ENCODE measurements around the gene EXD1.
"Not testable (repeated sequence)": the region's sequence is repeated elsewhere in the genome, so short reads cannot be mapped to it uniquely, and the experiment has no call there.

EXD1 gene, protein sequence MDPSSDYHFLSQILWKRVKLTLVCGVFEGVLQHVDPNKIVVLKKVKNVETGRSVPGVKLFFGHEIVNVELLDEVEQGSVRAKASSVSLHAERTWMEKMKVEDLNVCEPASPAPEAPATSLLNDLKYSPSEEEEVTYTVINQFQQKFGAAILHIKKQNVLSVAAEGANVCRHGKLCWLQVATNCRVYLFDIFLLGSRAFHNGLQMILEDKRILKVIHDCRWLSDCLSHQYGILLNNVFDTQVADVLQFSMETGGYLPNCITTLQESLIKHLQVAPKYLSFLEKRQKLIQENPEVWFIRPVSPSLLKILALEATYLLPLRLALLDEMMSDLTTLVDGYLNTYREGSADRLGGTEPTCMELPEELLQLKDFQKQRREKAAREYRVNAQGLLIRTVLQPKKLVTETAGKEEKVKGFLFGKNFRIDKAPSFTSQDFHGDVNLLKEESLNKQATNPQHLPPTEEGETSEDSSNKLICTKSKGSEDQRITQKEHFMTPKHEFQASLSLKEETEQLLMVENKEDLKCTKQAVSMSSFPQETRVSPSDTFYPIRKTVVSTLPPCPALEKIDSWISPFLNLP

DNA sequence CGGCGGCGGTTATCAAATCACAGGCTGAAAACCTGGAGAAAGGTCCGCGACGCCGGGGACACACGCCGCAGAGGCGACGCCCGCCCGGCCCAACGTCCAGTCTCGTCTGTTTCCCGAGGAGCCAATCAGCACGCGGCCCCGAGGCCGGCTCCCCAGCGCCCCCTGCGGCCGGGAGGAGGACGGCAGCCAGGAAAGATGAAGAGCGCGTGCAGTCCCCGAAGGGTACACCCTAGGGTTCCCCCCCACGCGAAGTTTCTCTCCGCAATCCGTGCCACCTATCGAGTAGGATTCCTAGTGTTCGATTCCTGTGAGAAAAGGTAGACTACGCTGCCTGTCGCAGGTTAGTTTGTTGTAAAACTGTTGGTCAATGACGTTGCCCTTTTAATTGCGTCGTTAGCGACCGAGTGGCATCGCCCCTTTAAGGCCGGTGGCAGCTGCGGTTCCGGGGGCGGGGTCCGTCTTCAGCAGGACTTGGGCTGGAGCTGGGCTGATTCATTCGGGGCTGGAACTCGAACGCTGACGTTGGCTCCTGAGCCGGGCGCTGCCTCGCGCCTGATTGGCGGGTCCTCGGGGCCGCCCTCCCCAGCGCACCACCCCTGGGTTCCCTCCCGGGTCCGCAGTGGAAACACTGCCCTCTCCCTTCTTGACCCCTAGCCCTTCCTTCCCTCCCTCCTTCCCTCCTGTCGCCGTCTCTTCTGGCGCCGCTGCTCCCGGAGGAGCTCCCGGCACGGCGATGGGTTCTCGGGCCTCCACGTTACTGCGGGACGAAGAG is at the start of gene EXD1, which contains the start of gene CHP1:
Gene EXD1, minus strand, starts transcription at position 108 of the 772 bp plus-strand sequence. CDS start 4,182 bp downstream, outside the sequence.
Gene CHP1, plus strand, starts transcription at position 619 of the 772 bp plus-strand sequence. Its CDS starts 115 bp downstream, at position 734.
- peak; percentile 98 for DNase-seq (ENCODE audit: low spot score)

DNA sequence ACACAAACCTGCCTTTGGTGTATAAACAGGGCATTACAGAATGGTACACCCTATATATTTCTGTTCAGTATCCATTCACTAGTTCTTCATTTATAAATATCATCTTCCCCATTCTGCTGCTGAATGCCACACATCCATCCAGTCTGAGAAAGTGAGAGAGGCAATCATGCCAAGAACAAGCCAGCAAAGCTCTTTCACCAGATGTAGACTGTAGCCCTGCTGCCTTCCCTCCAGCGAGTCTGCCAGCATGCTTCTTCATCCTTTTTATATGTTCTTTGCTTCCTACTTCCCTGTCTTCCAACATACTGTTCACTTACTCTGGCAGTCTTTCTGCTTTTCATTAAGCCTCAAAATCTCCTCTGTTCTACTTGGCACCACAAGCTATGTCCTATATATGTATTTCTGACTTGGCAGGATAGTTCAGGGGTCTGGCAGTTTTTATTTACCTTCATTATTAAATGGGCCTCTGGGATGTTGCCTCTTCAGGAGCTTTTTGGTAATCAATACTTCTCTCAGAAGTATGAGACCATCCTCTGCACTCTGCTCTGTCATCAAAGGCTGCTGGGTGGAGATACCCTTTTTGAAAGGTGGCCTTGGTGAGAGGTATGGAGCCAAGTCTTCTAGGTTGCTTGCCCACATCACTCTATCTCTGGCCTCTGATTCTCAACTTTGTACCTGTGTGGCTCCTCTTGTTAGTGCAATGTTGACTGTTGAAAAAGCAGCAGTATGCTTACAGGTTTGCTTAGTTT is 49.2 kb upstream of the EXD1 start:
- no peak for DNase-seq (ENCODE audit: low spot score)

DNA sequence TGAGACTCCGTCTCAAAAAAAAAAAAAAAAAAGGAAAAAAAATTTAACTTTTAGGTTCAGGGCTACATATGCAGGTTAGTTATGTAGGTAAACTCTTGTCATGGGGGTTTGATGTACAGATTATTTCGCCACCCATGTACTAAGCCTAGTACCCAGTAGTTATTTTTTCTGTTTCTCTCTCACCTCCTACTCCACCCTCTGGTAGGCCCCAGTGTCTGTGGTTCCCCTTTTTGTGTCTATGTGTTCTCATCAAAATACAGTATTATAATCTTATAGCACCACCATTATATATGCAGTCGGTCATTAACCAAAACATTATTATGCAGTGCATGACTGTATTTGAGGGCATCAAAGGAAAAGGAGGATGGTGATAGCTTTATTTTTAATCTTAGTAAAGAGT is 47.8 kb upstream of the EXD1 start:
- no peak for DNase-seq (ENCODE audit: low spot score)

- DNase-seq (ENCODE audit: low spot score): no peak
Observed at GRCh38 chr15:41276831-41277230, 46.3 kb upstream of the EXD1 start.

- no peak for DNase-seq (ENCODE audit: low spot score)
Observed at GRCh38 chr15:41269887-41270286, 39.3 kb upstream of the EXD1 start.

DNA sequence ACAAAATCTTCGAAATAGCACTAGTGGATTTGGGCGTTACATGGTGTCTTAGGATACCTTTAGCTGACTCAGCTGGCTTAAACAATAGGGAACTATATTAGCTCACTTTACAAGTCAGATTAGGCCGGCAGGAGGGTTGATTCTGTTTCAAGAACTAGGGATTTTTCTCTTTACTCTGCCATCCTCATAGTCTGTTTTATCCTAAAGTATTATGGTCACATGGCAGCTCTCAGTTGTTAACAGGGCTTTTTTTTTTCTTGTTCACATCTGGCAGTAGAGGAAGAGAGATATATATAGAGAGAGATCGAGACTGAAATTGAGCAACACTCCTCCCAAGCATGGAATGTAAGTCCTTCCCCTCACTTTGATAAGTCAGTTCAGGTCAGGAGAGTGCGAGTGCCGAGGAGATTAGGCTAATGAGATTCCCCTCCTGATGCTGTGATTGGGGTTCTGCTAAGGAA is 33.4 kb upstream of the EXD1 start:
- DNase-seq (ENCODE audit: low spot score): no peak

DNA sequence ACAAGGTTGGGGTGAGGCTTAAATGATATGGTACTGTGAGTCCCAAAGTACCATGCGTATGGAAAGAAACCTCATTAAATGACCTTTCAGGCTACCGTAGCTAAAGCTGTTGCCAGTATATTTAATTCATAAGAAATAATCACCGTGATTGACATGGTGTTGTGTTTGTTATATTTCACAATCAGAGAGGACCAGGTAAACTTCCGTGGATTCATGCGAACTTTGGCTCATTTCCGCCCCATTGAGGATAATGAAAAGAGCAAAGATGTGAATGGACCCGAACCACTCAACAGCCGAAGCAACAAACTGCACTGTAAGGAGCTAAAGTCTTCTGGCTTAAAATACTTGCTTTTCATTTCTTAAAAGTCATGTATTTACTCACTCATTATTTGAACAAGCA is 32.0 kb upstream of the EXD1 start:
- DNase-seq (ENCODE audit: low spot score): no peak

GRCh38 chr15:41260924-41261323 is 30.4 kb upstream of the EXD1 start:
- not testable (repeated sequence) for DNase-seq (ENCODE audit: low spot score)

GRCh38 chr15:41259546-41260189 is 29.1 kb upstream of the EXD1 start:
- DNase-seq (ENCODE audit: low spot score): no peak

GRCh38 chr15:41258750-41259471 is 28.4 kb upstream of the EXD1 start:
- no peak for DNase-seq (ENCODE audit: low spot score)

GRCh38 chr15:41256577-41257038 is 26.1 kb upstream of the EXD1 start:
- no peak for DNase-seq (ENCODE audit: low spot score)

DNA sequence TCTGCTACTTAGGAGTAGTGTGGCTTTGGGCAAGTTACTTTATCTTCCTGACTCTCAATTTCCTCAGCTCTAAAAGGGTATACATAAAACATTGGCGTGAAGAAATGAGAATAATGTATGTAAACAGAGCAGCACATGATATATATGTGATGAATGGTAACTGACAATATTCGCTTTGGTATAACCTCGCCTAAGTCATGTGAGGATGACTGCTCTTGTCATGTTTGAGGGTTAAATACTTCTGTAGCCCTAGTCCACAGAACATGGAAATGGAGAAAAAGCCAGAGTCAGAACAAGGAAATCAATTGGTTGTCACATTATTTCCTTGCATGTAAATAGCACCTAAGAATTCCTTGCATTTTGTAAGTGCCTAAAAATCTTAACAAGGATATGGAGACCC is 25.5 kb upstream of the EXD1 start:
- DNase-seq (ENCODE audit: low spot score): no peak

- DNase-seq (ENCODE audit: low spot score): no peak
Observed at GRCh38 chr15:41254560-41254959, 24.0 kb upstream of the EXD1 start.

GRCh38 chr15:41251411-41251810 is 20.9 kb upstream of the EXD1 start:
- no peak for DNase-seq (ENCODE audit: low spot score)

DNA sequence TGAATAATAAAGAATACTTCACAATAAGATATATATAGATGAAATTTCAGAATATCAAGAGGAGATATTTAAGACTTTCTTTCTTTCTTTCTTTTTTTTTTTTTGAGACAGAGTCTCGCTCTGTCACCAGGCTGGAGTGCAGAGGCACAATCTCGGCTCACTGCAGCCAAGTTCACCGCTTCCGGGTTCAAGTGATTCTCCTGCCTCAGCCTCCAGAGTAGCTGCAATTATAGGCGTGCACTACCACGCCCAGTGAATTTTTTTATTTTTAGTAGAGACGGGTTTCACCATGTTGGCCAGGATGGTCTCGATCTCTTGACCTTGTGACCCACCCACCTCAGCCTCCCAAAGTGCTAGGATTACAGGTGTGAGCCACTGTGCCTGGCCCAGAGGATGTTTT is 20.2 kb upstream of the EXD1 start:
- DNase-seq (ENCODE audit: low spot score): not testable (repeated sequence)

GRCh38 chr15:41241221-41241964 is 10.8 kb upstream of the EXD1 start:
- peak; percentile 51 for DNase-seq (ENCODE audit: low spot score)

DNA sequence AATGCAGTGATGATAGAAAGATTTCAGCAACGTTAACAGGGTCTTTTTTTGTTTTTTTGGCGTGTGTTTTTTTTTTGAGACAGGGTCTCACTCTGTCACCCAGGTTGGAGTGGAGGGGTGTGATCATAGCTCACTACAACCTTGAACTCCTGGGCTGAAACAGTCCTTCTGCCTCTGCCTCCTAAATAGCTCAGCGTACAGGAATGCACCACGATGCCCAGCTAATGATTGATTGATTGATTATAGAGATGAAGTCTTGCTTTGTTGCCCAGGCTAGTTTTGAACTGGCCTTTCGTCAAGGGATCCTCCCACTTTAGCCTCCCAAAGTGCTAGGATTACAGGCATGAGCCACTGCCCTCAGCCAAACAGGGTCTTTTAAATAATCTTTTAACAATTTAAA is 7.5 kb upstream of the EXD1 start:
- no peak for DNase-seq (ENCODE audit: low spot score)

DNA sequence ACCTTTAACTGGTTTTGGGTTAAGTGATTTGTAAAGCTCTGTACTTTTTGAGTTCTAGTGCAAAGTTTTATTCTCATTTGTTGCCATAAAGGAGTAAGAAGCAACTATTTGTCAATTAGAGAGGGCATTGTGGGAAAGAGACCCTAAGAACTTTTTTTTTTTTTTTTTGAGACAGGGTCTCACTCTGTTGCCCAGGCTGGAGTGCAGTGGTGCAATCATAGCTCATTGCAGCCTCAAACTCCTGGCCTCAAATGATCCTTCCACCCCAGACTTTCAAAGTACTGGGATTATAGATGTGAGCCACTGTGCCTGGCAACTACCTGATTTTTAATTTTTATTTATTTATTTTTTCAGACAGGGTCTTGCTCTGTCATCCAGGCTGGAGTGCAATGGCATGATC is 5.4 kb upstream of the EXD1 start:
- no peak for DNase-seq (ENCODE audit: low spot score)

DNA sequence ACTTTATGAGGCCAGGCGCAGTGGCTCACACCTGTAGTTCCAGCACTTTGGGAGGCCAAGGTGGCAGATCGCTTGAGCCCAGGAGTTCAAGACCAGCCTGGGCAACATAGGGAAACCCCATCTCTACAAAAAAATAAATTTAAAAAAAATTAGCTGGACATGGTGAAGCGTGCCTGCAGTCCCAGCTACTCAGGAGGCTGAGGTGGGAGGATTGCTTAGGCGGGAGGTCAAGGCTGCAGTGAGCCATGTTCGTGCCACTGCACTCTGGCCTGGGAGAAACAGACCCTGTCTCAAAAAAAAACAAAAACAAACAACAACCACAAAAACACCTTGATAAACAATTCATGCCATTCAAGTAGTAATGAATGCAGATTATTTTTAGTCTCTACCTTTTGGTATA is 4.7 kb upstream of the EXD1 start:
- not testable (repeated sequence) for DNase-seq (ENCODE audit: low spot score)

DNA sequence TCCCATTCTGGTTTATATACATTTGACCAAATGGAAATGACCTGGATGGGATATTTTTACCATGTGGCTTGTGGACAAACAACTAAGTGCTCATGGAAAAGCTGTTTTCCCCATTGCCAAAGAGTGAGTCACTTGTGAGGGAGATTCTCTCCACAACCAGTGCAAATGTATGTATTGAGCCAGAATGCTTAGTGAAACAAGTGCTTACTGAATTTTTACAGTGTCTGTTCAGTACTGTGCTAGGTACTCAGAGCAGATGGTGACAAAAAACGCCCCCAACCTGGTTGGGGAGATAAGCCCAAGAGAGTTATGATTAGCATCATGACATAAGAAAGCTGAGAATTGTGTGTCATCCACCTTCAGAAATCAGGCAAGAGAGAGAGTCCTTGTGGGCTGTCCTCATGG is 2.8 kb upstream of the EXD1 start:
- DNase-seq (ENCODE audit: low spot score): no peak

Measured in D341Med (cell line).